ENCODE measurements around the gene CCDC14. TPM values are rescaled to one million over a fixed set of nuclear protein-coding genes. Genes with fewer than 3 reads are reported as not detected.
A peak's percentile ranks its signal among the peaks of the same experiment; 100 is the strongest.

CCDC14 gene
- polyA plus RNA-seq, 3 donors: 1.1 to 37.2 (median 4.0) TPM

- intact Hi-C loops (cut with micrococcal nuclease): no loop called here
- Histone ChIP-seq H3K79me2 (ENCODE audit: insufficient read depth, low read length) (no peaks in the 10 kb centered on the region), H4K20me1 (ENCODE audit: insufficient read depth, low read length) (no peaks in the 10 kb centered on the region), H3K4me3 (replicated peaks in 1 of 3; ENCODE audit: low read depth in 2 of 3, low read length in 3 of 3) (peak within 1 kb of the TSS in 2 of 3 experiments; percentile 13 to 64), H3K27me3 (ENCODE audit: control insufficient read depth in 2 of 2, insufficient read depth in 2 of 2, low read length in 2 of 2) (peaks cover 20 to 40% of the 10 kb centered on the region in 2 donors), H2AFZ (ENCODE audit: insufficient read depth, low read depth, low read length, poor library complexity, severe bottlenecking) (peak within 1 kb of the TSS; percentile 61), H3K4me2 (replicated peaks; ENCODE audit: extremely low read depth, low read length, poor library complexity, severe bottlenecking) (peak within 1 kb of the TSS; percentile 76), H3K36me3 (replicated peaks in 1 of 2; ENCODE audit: control insufficient read depth in 1 of 2, insufficient read depth in 2 of 2, low read length in 2 of 2) (no peaks in the 10 kb centered on the region), H3K27ac (ENCODE audit: low read depth in 1 of 2, low read length in 2 of 2) (no peak within 1 kb of the TSS), H3K9me3 (replicated peaks in 1 of 2; ENCODE audit: control insufficient read depth in 1 of 2, insufficient read depth in 1 of 2, low read length in 2 of 2) (peaks cover 1 to 5% of the 10 kb centered on the region in 2 donors), H3K4me1 (ENCODE audit: control insufficient read depth in 1 of 2, insufficient read depth in 2 of 2, low read length in 2 of 2) (peaks cover 11 to 18% of the 10 kb centered on the region in 2 donors), H3K9ac (ENCODE audit: insufficient read depth, low read length, poor library complexity, severe bottlenecking) (no peak within 1 kb of the TSS)
- Mint-ChIP-seq H3K9me3 (peaks cover 0 to 14% (median 7%) of the 10 kb centered on the region in 7 donors), H3K4me1 (peaks cover 18% of the 10 kb centered on the region), H3K27ac (no peak within 1 kb of the TSS), H3K27me3 (ENCODE audit: low read depth in 3 of 3) (peaks cover 36 to 46% (median 46%) of the 10 kb centered on the region in 3 donors), H3K36me3 (no peaks in the 10 kb centered on the region), H3K4me3 (peak within 1 kb of the TSS; percentile 72 to 88)
- DNase-seq: peak; percentile 38 to 43 (median 42)
- WGBS (ENCODE audit: insufficient coverage): 1% methylated on average over 51 of the region's 70 CpGs
- no peak for TF ChIP-seq CTCF (IDR thresholded peaks at IDR 0.05)
Measured at GRCh38 chr3:123884203-123884831, 76.7 kb downstream of the CCDC14 start, which contains the start of gene MYLK. Gene MYLK (minus strand): TSS chr3:123884332. CDS start chr3:123793841, 90,491 bp downstream.

GRCh38 chr3:123883701-123884202 is 77.3 kb downstream of the CCDC14 start:
- no peaks in the 10 kb centered on the region for H3K36me3 ChIP-seq (replicated peaks in 1 of 2; ENCODE audit: control insufficient read depth in 1 of 2, insufficient read depth in 2 of 2, low read length in 2 of 2)
- Mint-ChIP-seq H3K36me3 (no peaks in the 10 kb centered on the region), H3K4me1 (peaks cover 18% of the 10 kb centered on the region), H3K27me3 (ENCODE audit: low read depth in 3 of 3) (peaks cover 36 to 46% (median 46%) of the 10 kb centered on the region in 3 donors), H3K27ac (no peak overlapping the region), H3K4me3 (peak overlapping the region; percentile 72 to 86), H3K9me3 (peaks cover 0 to 12% (median 4%) of the 10 kb centered on the region in 7 donors)
- peak overlapping the region; percentile 76 for H3K4me2 ChIP-seq (replicated peaks; ENCODE audit: extremely low read depth, low read length, poor library complexity, severe bottlenecking)
- TF ChIP-seq CTCF (IDR thresholded peaks at IDR 0.05): no peak
- peaks cover 11 to 18% of the 10 kb centered on the region in 2 donors for H3K4me1 ChIP-seq (ENCODE audit: control insufficient read depth in 1 of 2, insufficient read depth in 2 of 2, low read length in 2 of 2)
- H3K27ac ChIP-seq (ENCODE audit: low read depth in 1 of 2, low read length in 2 of 2): no peak overlapping the region
- WGBS (ENCODE audit: insufficient coverage): 4% methylated on average over 24 of the region's 29 CpGs
- H2AFZ ChIP-seq (ENCODE audit: insufficient read depth, low read depth, low read length, poor library complexity, severe bottlenecking): peak overlapping the region; percentile 61
- H3K4me3 ChIP-seq (replicated peaks in 1 of 3; ENCODE audit: low read depth in 2 of 3, low read length in 3 of 3): peak overlapping the region in 2 of 3 experiments; percentile 13 to 64
- no peaks in the 10 kb centered on the region for H3K79me2 ChIP-seq (ENCODE audit: insufficient read depth, low read length)
- H3K27me3 ChIP-seq (ENCODE audit: control insufficient read depth in 2 of 2, insufficient read depth in 2 of 2, low read length in 2 of 2): peaks cover 20 to 40% of the 10 kb centered on the region in 2 donors
- no peaks in the 10 kb centered on the region for H4K20me1 ChIP-seq (ENCODE audit: insufficient read depth, low read length)
- H3K9me3 ChIP-seq (replicated peaks in 1 of 2; ENCODE audit: control insufficient read depth in 1 of 2, insufficient read depth in 1 of 2, low read length in 2 of 2): peaks cover 0 to 5% of the 10 kb centered on the region in 2 donors
- no peak for DNase-seq
- H3K9ac ChIP-seq (ENCODE audit: insufficient read depth, low read length, poor library complexity, severe bottlenecking): no peak overlapping the region
- intact Hi-C loops (cut with micrococcal nuclease): no loop called here

Measured in CD14-positive monocyte (primary cell).